ENCODE measurements around the gene BYSL.
A peak's percentile ranks its signal among the peaks of the same experiment; 100 is the strongest.

The BYSL gene

GRCh38 chr6:41920921-41921711 is at the start of gene BYSL, which contains the start of gene MED20:
TSS of gene BYSL (plus strand) at chr6:41921499. CDS start at chr6:41921563, 64 bp downstream.
TSS of gene MED20 (minus strand) at chr6:41921139. CDS start at chr6:41921018, 121 bp downstream.
- DNase-seq: peak; percentile 93 to 98 (median 96)

- no peak for DNase-seq
Measured at GRCh38 chr6:41871691-41872090, 49.6 kb upstream of the BYSL start.

GRCh38 chr6:41872147-41872546 is 49.2 kb upstream of the BYSL start:
- DNase-seq: no peak

- DNase-seq: no peak
Measured at GRCh38 chr6:41874741-41875140, 46.6 kb upstream of the BYSL start.

GRCh38 chr6:41877051-41877680 is 44.1 kb upstream of the BYSL start:
- DNase-seq: peak in 1 of 3 experiments; percentile 19

GRCh38 chr6:41878246-41878645 is 43.1 kb upstream of the BYSL start:
- DNase-seq: no peak

- no peak for DNase-seq
Measured at GRCh38 chr6:41878961-41879405, 42.3 kb upstream of the BYSL start.

- no peak for DNase-seq
Measured at GRCh38 chr6:41881506-41881905, 39.8 kb upstream of the BYSL start.

GRCh38 chr6:41884957-41885356 is 36.3 kb upstream of the BYSL start:
- DNase-seq: no peak

GRCh38 chr6:41885930-41886329 is 35.4 kb upstream of the BYSL start:
- DNase-seq: no peak

GRCh38 chr6:41887331-41887751 is 34.0 kb upstream of the BYSL start:
- no peak for DNase-seq

GRCh38 chr6:41892921-41893564 is 28.3 kb upstream of the BYSL start:
- peak in 1 of 3 experiments; percentile 27 for DNase-seq

- peak; percentile 9 to 89 (median 80) for DNase-seq
Measured at GRCh38 chr6:41894366-41895299, 26.7 kb upstream of the BYSL start.

GRCh38 chr6:41895300-41896233 is 25.7 kb upstream of the BYSL start, which contains the start of gene USP49:
TSS of gene USP49 (minus strand) at chr6:41895375. CDS start at chr6:41806983, 88,392 bp downstream.
- peak; percentile 91 to 94 (median 94) for DNase-seq

GRCh38 chr6:41896281-41896680 is 25.0 kb upstream of the BYSL start:
- no peak for DNase-seq

GRCh38 chr6:41900861-41901260 is 20.4 kb upstream of the BYSL start:
- DNase-seq: no peak

- DNase-seq: no peak
Measured at GRCh38 chr6:41901882-41902519, 19.3 kb upstream of the BYSL start.

GRCh38 chr6:41909727-41910126 is 11.6 kb upstream of the BYSL start:
- no peak for DNase-seq

- no peak for DNase-seq
Measured at GRCh38 chr6:41914343-41914742, 7.0 kb upstream of the BYSL start.

- no peak for DNase-seq
Measured at GRCh38 chr6:41914869-41915530, 6.3 kb upstream of the BYSL start.

Data from NCI-H1417 (cell line).